PC-3 (cell line): Measurements from ENCODE around the gene VSTM4.

ENCODE experiments used
- CTCF ChIP-seq: fragments of 300-600 bp; sonication (generic); conservative IDR thresholded peaks from 2 replicates; pipeline ENCODE4 v1.5.1; 2017; ENCODE audit warnings: antibody characterized with exemption, low read depth, mild to moderate bottlenecking, low read length
- EZH2 ChIP-seq: fragments of 300-600 bp; sonication (generic); IDR thresholded peaks from one replicate; pipeline ENCODE4 v1.6.1; 2017; ENCODE audit warnings: antibody characterized with exemption, mild to moderate bottlenecking, low read length; ENCODE audit not compliant: unreplicated experiment
- EZH2phosphoT487 ChIP-seq: fragments of 300-600 bp; sonication (generic); IDR thresholded peaks from 2 replicates; pipeline ENCODE4 v1.6.1; 2018; ENCODE audit warnings: mild to moderate bottlenecking, antibody characterized with exemption, low read length, borderline replicate concordance

GRCh38 chr10:49070701-49071100 lies 44.6 kb downstream of the VSTM4 start:
- no peak for TF ChIP-seq CTCF
- TF ChIP-seq EZH2 = no peak
- no peak for TF ChIP-seq EZH2phosphoT487
